Umbilical cord (tissue), 2 donors: ENCODE measurements around the gene LGALSL. TPM values are rescaled to one million over a fixed set of nuclear protein-coding genes. Genes with fewer than 3 reads are reported as not detected.
A peak's percentile ranks its signal among the peaks of the same experiment; 100 is the strongest.

ENCODE experiments used
- DNase-seq: peaks from one replicate; pipeline ENCODE4 v3.0.0-alpha.2; 2015; ENCODE audit warnings: low spot score
- total RNA-seq: library from RNA; depleted of rRNA; stranded (reverse); fragments of >200 nt; gene quantifications from one replicate; pipeline ENCODE4 v1.2.3, GENCODE V29; 2014; ENCODE audit warnings: low replicate concordance; ENCODE audit not compliant: insufficient read depth

LGALSL gene
- total RNA-seq, 1 donor from 2014 or later: 14.9 TPM

DNA sequence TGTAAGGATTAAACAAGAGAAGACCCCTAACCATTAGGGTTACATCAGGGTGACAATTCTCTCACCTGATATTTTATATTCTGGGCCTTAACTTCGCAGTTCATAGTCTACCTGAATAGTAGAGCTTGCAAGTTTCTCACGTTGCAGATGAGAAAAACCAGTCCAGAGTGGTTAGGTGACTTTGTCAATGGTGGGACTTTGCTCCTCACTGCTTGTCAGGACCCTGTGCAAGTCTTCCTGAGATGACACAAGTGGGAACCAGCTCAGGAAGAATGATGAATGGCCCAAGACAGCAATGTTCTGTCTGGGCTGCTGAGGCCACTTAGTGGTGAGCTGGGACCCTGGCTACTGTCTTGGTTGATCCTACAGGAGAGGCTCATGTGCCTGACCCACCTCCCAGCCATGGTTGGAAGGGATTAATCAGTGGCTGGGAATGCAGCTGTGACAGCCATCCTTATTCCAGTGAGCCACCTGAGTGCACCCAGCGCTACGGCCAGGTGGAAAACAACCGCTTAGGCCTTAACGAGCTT is 16.9 kb downstream of the LGALSL start:
- DNase-seq: no peak

- DNase-seq: no peak
Measured at GRCh38 chr2:64471600-64471999, 17.6 kb downstream of the LGALSL start.

DNA sequence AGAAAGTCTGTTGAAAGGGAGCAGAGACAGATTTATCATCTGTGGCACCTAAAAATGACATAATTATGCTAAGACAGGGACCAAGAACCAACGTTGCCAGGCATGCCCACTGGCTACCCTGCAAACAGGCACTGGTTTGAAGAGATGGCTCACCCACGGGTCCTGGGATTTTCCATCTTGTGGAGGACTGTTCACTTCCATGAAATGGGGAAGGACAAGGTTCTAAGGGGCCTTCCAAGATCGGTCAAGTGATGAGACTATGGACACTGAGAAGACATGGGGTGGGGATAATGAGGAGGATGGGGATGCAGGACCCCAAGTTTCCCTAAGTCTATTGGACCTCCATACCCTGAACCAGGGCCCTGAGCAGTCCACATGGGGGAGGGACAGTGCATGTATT is 18.9 kb downstream of the LGALSL start:
- DNase-seq: no peak

GRCh38 chr2:64474121-64474571 is 20.2 kb downstream of the LGALSL start:
- DNase-seq: no peak

GRCh38 chr2:64474636-64475035 is 20.7 kb downstream of the LGALSL start:
- no peak for DNase-seq

- no peak for DNase-seq
Measured at GRCh38 chr2:64477037-64477436, 23.1 kb downstream of the LGALSL start.

- no peak for DNase-seq
Measured at GRCh38 chr2:64477979-64478378, 24.0 kb downstream of the LGALSL start.

GRCh38 chr2:64478502-64479230 is 24.7 kb downstream of the LGALSL start:
- no peak for DNase-seq

- DNase-seq: no peak
Measured at GRCh38 chr2:64479259-64480117, 25.5 kb downstream of the LGALSL start.

GRCh38 chr2:64481665-64482064 is 27.7 kb downstream of the LGALSL start:
- DNase-seq: no peak

GRCh38 chr2:64482243-64482642 is 28.3 kb downstream of the LGALSL start:
- DNase-seq: no peak

DNA sequence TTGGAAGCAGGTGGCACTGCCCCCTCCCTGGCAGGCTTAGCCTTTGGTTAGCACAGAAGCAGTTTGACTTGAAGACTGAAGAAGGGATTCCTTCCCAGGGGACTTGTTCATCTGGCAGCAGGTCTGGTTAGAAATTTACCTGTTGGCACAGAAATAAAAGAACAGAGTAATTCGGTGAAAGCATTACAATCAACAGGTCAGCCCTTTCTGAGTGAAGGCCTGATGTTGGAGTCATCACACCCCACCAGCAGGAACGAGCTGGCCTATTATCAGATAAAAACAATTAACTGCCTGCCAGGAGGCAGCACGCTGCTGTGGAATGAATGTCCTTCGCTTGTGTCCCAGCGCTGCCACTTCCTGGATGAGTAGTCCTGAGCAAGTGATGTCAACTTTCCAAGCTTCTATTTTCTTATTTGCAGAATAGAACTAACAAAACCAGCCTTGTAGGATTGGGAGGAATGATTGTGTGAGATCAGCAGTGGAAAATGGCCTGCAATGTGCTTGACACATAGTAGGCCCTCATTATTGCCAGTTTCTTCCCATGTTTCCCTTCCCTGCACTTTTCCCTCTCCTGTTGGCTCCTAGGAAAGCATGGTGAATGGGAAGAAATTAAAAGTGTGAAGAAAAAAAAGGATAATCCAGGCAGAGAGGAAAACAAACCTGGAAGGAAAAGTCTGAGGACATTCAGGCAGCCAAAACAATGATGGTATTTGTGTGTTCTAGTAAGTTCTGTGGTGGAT is 29.0 kb downstream of the LGALSL start:
- no peak for DNase-seq

GRCh38 chr2:64485331-64485730 is 31.4 kb downstream of the LGALSL start:
- no peak for DNase-seq

DNA sequence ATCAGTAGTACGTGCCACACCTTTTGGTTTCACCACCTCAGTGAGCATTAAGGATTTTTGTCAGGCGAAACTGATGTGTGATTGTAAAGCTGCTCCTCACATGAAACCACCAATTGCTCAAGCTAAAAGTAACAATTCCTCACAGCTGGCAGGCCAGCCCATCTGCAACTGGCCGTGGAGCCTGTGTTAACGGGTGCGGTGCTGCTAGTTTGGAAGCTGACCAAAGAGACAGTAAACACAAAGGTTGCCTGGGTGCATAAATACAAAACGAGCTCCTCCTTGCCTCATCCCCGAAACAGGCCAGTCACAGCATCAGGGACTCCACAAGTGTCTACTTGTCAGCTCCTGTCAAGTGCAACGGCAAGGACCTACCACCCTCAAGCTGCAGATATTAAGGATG is 32.0 kb downstream of the LGALSL start:
- DNase-seq: peak; percentile 33

- no peak for DNase-seq
Measured at GRCh38 chr2:64487256-64488049, 33.5 kb downstream of the LGALSL start.

DNA sequence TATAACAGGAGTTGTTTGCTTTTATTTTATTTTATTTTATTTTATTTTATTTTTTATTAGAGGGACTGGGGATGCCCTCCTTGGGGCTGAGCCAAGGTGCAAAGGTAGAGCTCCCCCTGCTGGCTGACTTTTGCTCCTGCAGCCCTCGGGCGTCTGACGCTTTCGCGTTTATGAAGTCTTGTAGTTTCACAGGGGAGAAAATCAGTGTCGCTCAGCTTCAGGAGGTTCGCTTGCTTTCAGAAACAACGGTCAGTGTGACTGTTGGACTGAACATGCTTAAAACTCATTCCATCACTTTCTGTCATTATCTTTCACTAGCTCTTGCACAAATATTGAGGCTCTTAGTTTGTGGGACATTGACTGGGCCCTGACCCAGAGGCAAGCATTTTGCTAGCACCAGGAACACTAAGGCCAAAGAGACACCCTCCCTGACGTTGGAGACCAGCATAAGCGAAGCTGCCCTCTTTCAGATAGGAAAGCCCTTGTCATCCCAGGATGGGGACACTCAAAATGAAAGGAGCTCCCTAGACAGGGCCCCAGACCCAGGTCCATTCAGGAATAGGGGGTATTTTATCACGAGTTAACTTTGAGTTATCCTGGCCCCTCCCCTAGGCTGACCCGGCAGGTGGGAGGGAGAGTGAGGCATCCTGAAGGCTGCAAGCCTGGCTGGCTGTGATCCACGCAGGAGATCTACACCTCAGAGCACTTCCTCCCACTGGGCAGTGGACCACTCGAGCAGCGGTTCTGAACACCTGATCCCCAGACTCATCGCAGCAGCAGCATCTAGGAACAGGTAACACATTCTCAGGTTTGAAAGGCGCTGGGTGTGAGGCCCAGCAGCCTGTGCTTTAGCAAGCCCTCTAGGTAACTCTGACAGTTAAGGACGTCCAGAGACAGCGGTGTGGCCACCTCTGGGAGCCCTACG is 34.4 kb downstream of the LGALSL start:
- peak; percentile 57 for DNase-seq

DNA sequence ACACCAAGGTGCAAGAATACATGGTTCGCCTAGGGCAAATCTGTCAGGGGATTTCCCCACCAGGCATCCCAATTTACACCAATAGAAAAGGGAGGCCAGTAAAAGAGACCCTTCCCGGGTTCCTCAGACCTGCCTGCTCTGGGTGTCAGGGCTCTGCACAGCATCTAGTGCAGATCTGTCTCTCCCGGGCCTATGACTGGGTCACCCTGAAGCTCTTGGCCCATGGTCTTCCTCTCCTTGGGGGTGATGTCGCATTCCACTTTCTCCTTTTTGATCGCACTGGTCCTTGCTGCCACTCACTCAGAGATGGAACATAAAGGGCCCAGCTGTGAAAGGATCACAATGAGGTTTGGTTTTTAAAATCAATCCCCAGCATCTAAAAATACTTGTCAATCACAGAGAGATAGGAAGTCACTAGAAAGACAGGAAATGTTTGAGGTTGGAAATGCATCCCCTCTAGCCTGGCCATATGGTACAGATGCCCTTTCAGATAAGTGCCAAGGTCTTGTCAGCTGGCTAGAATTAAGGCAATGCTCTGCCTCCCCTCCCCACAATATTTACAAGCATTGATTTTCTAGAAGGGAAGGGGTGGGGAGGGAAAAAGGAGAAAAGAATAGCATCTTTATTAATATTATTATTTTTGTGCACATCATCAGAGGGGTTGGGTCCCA is 35.3 kb downstream of the LGALSL start:
- DNase-seq: no peak

DNA sequence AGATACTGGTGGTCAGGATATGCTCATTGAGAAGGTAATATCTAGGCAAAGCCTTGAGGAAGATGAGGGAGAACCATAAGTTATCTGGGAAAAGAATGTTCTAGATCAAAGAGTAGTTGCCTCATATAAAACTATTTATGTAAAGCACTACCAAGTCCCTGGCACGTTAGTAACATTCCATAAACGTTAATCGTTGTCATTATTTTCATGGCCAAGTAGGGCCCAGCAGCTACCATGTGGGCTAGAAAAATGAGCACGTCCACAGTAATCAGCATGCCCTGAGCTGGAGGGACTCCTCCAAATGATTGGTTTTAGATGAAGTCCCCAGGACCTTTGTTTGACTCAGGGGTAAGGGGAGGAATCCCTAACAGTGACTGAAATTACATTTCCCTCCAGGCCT is 37.5 kb downstream of the LGALSL start:
- no peak for DNase-seq

DNA sequence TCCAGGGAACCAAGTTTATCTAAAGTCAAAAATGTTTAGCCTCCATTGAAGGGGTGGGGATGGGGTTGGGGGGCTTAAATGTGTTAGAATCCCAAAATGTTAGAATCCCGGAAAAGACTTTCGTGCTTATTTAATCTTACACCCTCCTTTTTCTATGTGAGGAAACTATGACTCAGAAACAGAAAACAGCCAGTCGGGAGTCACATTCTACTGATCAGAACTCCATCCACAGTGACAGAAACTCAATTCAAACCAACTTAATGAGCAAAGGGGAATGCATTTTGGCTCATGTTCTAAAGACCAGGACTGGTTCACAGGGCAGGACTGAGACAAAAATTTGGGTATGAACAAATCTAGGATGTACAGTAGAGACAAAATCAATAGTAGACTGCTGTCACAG is 38.3 kb downstream of the LGALSL start:
- DNase-seq: no peak
